Stimulated activated naive B cell treated with anti-CD40 and anti-IgM and Interleukin-4, amounts not matched to agents 10 μg/mL and 1 μg/mL and 100 μg/mL, for 72 hours (primary cell): ENCODE measurements around the gene SLC25A11.

ENCODE experiments used
- ATAC-seq, 2 donors: fragments of 150-1000 bp; cut with Tn5 transposase; replicated peaks; 2 replicates each; pipeline ENCODE4 v1.10.0; 2021; ENCODE audit warnings: moderate library complexity in 1 of 2
- DNase-seq: peaks from one replicate; pipeline ENCODE4 v3.0.0; 2021
- H3K27ac Mint-ChIP-seq: one replicate; pipeline ENCODE4 v1.8.0; 2022; ENCODE audit warnings: mild to moderate bottlenecking, mixed read lengths
- H3K27me3 Mint-ChIP-seq, 2 donors: one replicate each; pipeline ENCODE4 v1.8.0; 2022; ENCODE audit warnings: mixed read lengths in 2 of 2
- H3K36me3 Mint-ChIP-seq, 2 donors: one replicate each; pipeline ENCODE4 v1.8.0; 2022; ENCODE audit warnings: mixed read lengths in 2 of 2, mild to moderate bottlenecking in 1 of 2
- H3K4me1 Mint-ChIP-seq, 2 donors: one replicate each; pipeline ENCODE4 v1.8.0; 2022; ENCODE audit warnings: mixed read lengths in 2 of 2, mild to moderate bottlenecking in 1 of 2
- H3K4me3 Mint-ChIP-seq, 2 donors: one replicate each; pipeline ENCODE4 v1.8.0; 2022; ENCODE audit warnings: mild to moderate bottlenecking in 2 of 2, mixed read lengths in 2 of 2, moderate library complexity in 1 of 2
- H3K9me3 Mint-ChIP-seq, 2 donors: one replicate each; pipeline ENCODE4 v1.8.0; 2022; ENCODE audit warnings: mixed read lengths in 2 of 2, mild to moderate bottlenecking in 1 of 2

The SLC25A11 gene

GRCh38 chr17:4902540-4902939 is 37.3 kb downstream of the SLC25A11 start:
- peaks cover 38 to 47% of the 10 kb centered on the region in 2 donors for H3K4me1 Mint-ChIP-seq
- peaks cover 0 to 1% of the 10 kb centered on the region in 2 donors for H3K9me3 Mint-ChIP-seq
- DNase-seq (no peak), ATAC-seq (no peak)
- peaks cover 4 to 19% of the 10 kb centered on the region in 2 donors for H3K27me3 Mint-ChIP-seq
- H3K36me3 Mint-ChIP-seq, result peaks cover 6 to 9% of the 10 kb centered on the region in 2 donors
- H3K27ac Mint-ChIP-seq, result peak overlapping the region; percentile 84
- peak overlapping the region; percentile 34 to 82 for H3K4me3 Mint-ChIP-seq

GRCh38 chr17:4901648-4902344 is 38.0 kb downstream of the SLC25A11 start:
- peaks cover 38 to 47% of the 10 kb centered on the region in 2 donors for H3K4me1 Mint-ChIP-seq
- peak overlapping the region; percentile 84 for H3K27ac Mint-ChIP-seq
- H3K9me3 Mint-ChIP-seq, result peaks cover 0 to 1% of the 10 kb centered on the region in 2 donors
- H3K36me3 Mint-ChIP-seq, result peaks cover 13 to 16% of the 10 kb centered on the region in 2 donors
- peak; percentile 46 for DNase-seq
- peak; percentile 13 to 43 for ATAC-seq
- peaks cover 4 to 24% of the 10 kb centered on the region in 2 donors for H3K27me3 Mint-ChIP-seq
- peak overlapping the region; percentile 82 to 87 for H3K4me3 Mint-ChIP-seq

GRCh38 chr17:4901108-4901647 is 38.7 kb downstream of the SLC25A11 start:
- Mint-ChIP-seq H3K4me1 (peaks cover 38 to 47% of the 10 kb centered on the region in 2 donors), H3K36me3 (peaks cover 19 to 23% of the 10 kb centered on the region in 2 donors), H3K4me3 (peak overlapping the region; percentile 82 to 87), H3K27me3 (peaks cover 4 to 24% of the 10 kb centered on the region in 2 donors), H3K27ac (peak overlapping the region; percentile 91), H3K9me3 (peaks cover 0 to 1% of the 10 kb centered on the region in 2 donors)
- peak in 1 of 2 donors; percentile 1 for ATAC-seq
- DNase-seq, result no peak

GRCh38 chr17:4900231-4901107 is 39.4 kb downstream of the SLC25A11 start:
- Mint-ChIP-seq H3K27ac (peak overlapping the region; percentile 91), H3K36me3 (peaks cover 26 to 30% of the 10 kb centered on the region in 2 donors), H3K4me1 (peaks cover 38 to 47% of the 10 kb centered on the region in 2 donors), H3K4me3 (peak overlapping the region; percentile 84 to 87), H3K27me3 (peaks cover 4 to 18% of the 10 kb centered on the region in 2 donors), H3K9me3 (peaks cover 0 to 1% of the 10 kb centered on the region in 2 donors)
- peak; percentile 41 for DNase-seq
- peak; percentile 26 to 37 for ATAC-seq

- H3K4me1 Mint-ChIP-seq, result peaks cover 38 to 47% of the 10 kb centered on the region in 2 donors
- peak; percentile 82 for DNase-seq
- peak within 1 kb of the TSS; percentile 84 to 87 for H3K4me3 Mint-ChIP-seq
- peak; percentile 57 to 73 for ATAC-seq
- H3K9me3 Mint-ChIP-seq, result peaks cover 0 to 1% of the 10 kb centered on the region in 2 donors
- peaks cover 4 to 18% of the 10 kb centered on the region in 2 donors for H3K27me3 Mint-ChIP-seq
- H3K36me3 Mint-ChIP-seq, result peaks cover 34 to 38% of the 10 kb centered on the region in 2 donors
- H3K27ac Mint-ChIP-seq, result peak within 1 kb of the TSS; percentile 91
These were observed 40.3 kb downstream of the SLC25A11 start, which contains the start of gene C17orf107 for GRCh38 chr17:4899341-4900230. Gene C17orf107 (plus strand): TSS chr17:4899536. CDS start chr17:4899763, 227 bp downstream.

- Mint-ChIP-seq H3K9me3 (peaks cover 0 to 1% of the 10 kb centered on the region in 2 donors), H3K36me3 (peaks cover 41 to 45% of the 10 kb centered on the region in 2 donors), H3K4me1 (peaks cover 38 to 47% of the 10 kb centered on the region in 2 donors), H3K27me3 (peaks cover 4 to 18% of the 10 kb centered on the region in 2 donors), H3K4me3 (peak overlapping the region; percentile 84 to 87), H3K27ac (no peak overlapping the region)
- no peak for DNase-seq
- peak in 1 of 2 donors; percentile 4 for ATAC-seq
These were observed 40.9 kb downstream of the SLC25A11 start for GRCh38 chr17:4898927-4899326.

GRCh38 chr17:4898351-4898750 is 41.5 kb downstream of the SLC25A11 start:
- Mint-ChIP-seq H3K27ac (peak overlapping the region; percentile 37), H3K4me1 (peaks cover 34 to 41% of the 10 kb centered on the region in 2 donors), H3K4me3 (peak overlapping the region; percentile 61 to 74), H3K9me3 (peaks cover 0 to 1% of the 10 kb centered on the region in 2 donors), H3K36me3 (peaks cover 44 to 49% of the 10 kb centered on the region in 2 donors), H3K27me3 (peaks cover 4 to 18% of the 10 kb centered on the region in 2 donors)
- DNase-seq (no peak), ATAC-seq (no peak)

GRCh38 chr17:4897785-4898184 is 42.1 kb downstream of the SLC25A11 start:
- Mint-ChIP-seq H3K27ac (no peak overlapping the region), H3K9me3 (peaks cover 0 to 1% of the 10 kb centered on the region in 2 donors), H3K4me1 (peaks cover 32 to 36% of the 10 kb centered on the region in 2 donors), H3K4me3 (peak overlapping the region in 1 of 2 donors; percentile 74), H3K27me3 (peaks cover 4 to 18% of the 10 kb centered on the region in 2 donors), H3K36me3 (peaks cover 49 to 54% of the 10 kb centered on the region in 2 donors)
- DNase-seq (no peak), ATAC-seq (no peak)

GRCh38 chr17:4897198-4897687 is 42.6 kb downstream of the SLC25A11 start:
- ATAC-seq (no peak), DNase-seq (no peak)
- peaks cover 0 to 1% of the 10 kb centered on the region in 2 donors for H3K9me3 Mint-ChIP-seq
- H3K36me3 Mint-ChIP-seq, result peaks cover 54 to 58% of the 10 kb centered on the region in 2 donors
- peaks cover 29 to 30% of the 10 kb centered on the region in 2 donors for H3K4me1 Mint-ChIP-seq
- peaks cover 4 to 18% of the 10 kb centered on the region in 2 donors for H3K27me3 Mint-ChIP-seq
- H3K27ac Mint-ChIP-seq, result peak overlapping the region; percentile 51
- no peak overlapping the region for H3K4me3 Mint-ChIP-seq

GRCh38 chr17:4896332-4897197 is 43.3 kb downstream of the SLC25A11 start:
- H3K27me3 Mint-ChIP-seq, result peaks cover 4 to 18% of the 10 kb centered on the region in 2 donors
- ATAC-seq (no peak), DNase-seq (no peak)
- H3K4me1 Mint-ChIP-seq, result peaks cover 25 to 28% of the 10 kb centered on the region in 2 donors
- H3K27ac Mint-ChIP-seq, result no peak overlapping the region
- peaks cover 59 to 63% of the 10 kb centered on the region in 2 donors for H3K36me3 Mint-ChIP-seq
- H3K4me3 Mint-ChIP-seq, result no peak overlapping the region
- peaks cover 0 to 1% of the 10 kb centered on the region in 2 donors for H3K9me3 Mint-ChIP-seq

GRCh38 chr17:4895657-4896331 is 44.1 kb downstream of the SLC25A11 start:
- H3K36me3 Mint-ChIP-seq, result peaks cover 65 to 70% of the 10 kb centered on the region in 2 donors

GRCh38 chr17:4895121-4895520 is 44.7 kb downstream of the SLC25A11 start:
- H3K4me1 Mint-ChIP-seq, result peaks cover 18 to 19% of the 10 kb centered on the region in 2 donors
- peaks cover 4 to 13% of the 10 kb centered on the region in 2 donors for H3K27me3 Mint-ChIP-seq
- peaks cover 71 to 77% of the 10 kb centered on the region in 2 donors for H3K36me3 Mint-ChIP-seq
- ATAC-seq (no peak), DNase-seq (no peak)
- H3K9me3 Mint-ChIP-seq, result no peaks in the 10 kb centered on the region
- H3K27ac Mint-ChIP-seq, result no peak overlapping the region
- no peak overlapping the region for H3K4me3 Mint-ChIP-seq

More at GRCh38 chr17:4895657-4896331, 44.1 kb downstream of the SLC25A11 start:
- Mint-ChIP-seq H3K4me1 (peaks cover 22 to 24% of the 10 kb centered on the region in 2 donors), H3K9me3 (peaks cover 0 to 1% of the 10 kb centered on the region in 2 donors), H3K4me3 (no peak overlapping the region), H3K27me3 (peaks cover 4 to 16% of the 10 kb centered on the region in 2 donors), H3K27ac (peak overlapping the region; percentile 14)
- DNase-seq, result no peak
- no peak for ATAC-seq
